Measurements from ENCODE around the gene PRG2.

Gene PRG2

GRCh38 chr11:57359896-57360690 lies 30.4 kb downstream of the PRG2 start:
- no peak overlapping the region for H3K4me3 ChIP-seq
- DNase-seq (ENCODE audit: low spot score): no peak
- TF ChIP-seq CTCF (IDR thresholded peaks at IDR 0.05): no peak
- H3K27ac ChIP-seq: no peak overlapping the region

- no peak overlapping the region for H3K27ac ChIP-seq
- no peak for DNase-seq (ENCODE audit: low spot score)
- no peak overlapping the region for H3K4me3 ChIP-seq
- no peak for TF ChIP-seq CTCF (IDR thresholded peaks at IDR 0.05)
These were observed 31.1 kb downstream of the PRG2 start for GRCh38 chr11:57359396-57359795.

GRCh38 chr11:57358991-57359390 lies 31.5 kb downstream of the PRG2 start:
- H3K27ac ChIP-seq: no peak overlapping the region
- no peak for DNase-seq (ENCODE audit: low spot score)
- TF ChIP-seq CTCF (IDR thresholded peaks at IDR 0.05): no peak
- H3K4me3 ChIP-seq: no peak overlapping the region

- Histone ChIP-seq H3K4me3 (no peak overlapping the region), H3K27ac (no peak overlapping the region)
- no peak for TF ChIP-seq CTCF (IDR thresholded peaks at IDR 0.05)
- no peak for DNase-seq (ENCODE audit: low spot score)
These were observed 31.9 kb downstream of the PRG2 start for GRCh38 chr11:57358543-57358961.

- Histone ChIP-seq H3K27ac (peak overlapping the region in 1 of 2 donors; percentile 41), H3K4me3 (no peak overlapping the region)
- DNase-seq (ENCODE audit: low spot score): no peak
- TF ChIP-seq CTCF (IDR thresholded peaks at IDR 0.05): no peak
These were observed 32.6 kb downstream of the PRG2 start for GRCh38 chr11:57357856-57358255.

- no peak for TF ChIP-seq CTCF (IDR thresholded peaks at IDR 0.05)
- H3K27ac ChIP-seq: no peak overlapping the region
These were observed 33.1 kb downstream of the PRG2 start for GRCh38 chr11:57357310-57357709.

GRCh38 chr11:57356268-57356667 lies 34.2 kb downstream of the PRG2 start:
- H3K4me3 ChIP-seq: no peak overlapping the region
- TF ChIP-seq CTCF (IDR thresholded peaks at IDR 0.05): no peak
- no peak for DNase-seq (ENCODE audit: low spot score)
- no peak overlapping the region for H3K27ac ChIP-seq

More at GRCh38 chr11:57357310-57357709, 33.1 kb downstream of the PRG2 start:
- no peak overlapping the region for H3K4me3 ChIP-seq
- no peak for DNase-seq (ENCODE audit: low spot score)

Measured in coronary artery (tissue), 2 donors.